Activated CD8-positive, alpha-beta memory T cell treated with anti-CD3 and anti-CD28 coated beads for 4 hours (primary cell): ENCODE results near the gene CKB.

ENCODE experiments used
- DNase-seq, 2 donors: peaks; one replicate each; pipeline ENCODE4 v3.0.0-alpha.2; 2020; ENCODE audit warnings: low read depth in 2 of 2

The CKB gene

DNA sequence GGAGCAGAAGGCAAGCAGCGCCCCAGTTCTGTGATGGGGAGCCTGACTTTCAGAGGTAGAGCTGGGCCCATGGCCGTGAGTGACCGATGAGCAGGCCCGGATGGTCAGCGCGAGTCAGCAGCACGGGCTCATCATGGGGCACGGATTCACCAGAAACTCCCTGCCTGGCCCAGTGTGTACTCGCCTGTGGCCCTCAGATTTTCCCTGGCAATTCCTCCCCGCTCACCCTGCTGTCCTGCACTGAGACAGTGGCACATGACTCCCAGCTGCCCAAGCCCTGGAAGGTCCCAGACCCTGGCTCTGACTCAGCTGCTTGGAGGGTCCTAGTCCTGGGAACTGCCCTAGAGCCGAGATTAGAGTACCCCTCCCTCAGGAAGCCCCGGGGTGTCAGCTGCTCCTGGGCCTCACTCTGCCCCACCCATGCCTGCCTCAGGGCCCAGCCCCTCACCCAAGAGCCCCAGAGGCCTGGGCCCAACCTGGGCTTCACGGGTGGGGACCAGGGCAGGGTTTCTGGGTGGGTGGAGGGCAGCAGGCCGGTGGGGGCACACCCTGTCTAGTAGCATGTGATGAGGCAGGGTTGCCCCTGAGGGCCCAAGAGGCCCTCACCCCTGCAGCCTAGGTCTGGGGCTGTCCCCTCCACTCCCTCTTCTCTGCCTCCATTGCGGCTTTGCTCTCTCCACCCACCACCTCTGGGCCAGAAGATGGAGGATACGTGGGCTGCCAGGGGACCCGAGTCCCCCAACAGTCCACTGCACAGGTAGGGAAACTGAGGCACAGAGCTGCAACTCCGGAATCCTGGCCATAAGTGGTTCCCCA is 14.8 kb upstream of the CKB start:
- DNase-seq, result no peak

DNA sequence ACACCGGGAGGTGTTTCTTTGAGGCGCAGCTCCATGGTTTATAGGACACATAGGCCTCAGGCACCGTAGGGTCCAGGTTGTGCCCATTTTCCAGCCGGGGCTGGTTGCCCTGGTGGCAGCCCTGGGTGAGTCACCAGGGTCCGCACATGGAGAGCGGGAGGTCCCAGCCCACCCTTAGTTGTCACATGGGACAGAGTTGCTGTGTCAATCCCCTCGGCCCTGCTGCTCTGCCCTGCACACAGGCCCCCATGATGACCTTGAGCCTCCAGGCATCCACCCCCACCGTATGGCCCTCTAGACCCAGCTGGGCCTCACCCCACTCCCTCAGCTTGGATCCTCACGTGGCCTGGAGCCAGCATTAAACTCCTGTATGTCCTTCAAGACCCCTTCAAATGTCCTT is 14.1 kb upstream of the CKB start:
- no peak for DNase-seq

DNA sequence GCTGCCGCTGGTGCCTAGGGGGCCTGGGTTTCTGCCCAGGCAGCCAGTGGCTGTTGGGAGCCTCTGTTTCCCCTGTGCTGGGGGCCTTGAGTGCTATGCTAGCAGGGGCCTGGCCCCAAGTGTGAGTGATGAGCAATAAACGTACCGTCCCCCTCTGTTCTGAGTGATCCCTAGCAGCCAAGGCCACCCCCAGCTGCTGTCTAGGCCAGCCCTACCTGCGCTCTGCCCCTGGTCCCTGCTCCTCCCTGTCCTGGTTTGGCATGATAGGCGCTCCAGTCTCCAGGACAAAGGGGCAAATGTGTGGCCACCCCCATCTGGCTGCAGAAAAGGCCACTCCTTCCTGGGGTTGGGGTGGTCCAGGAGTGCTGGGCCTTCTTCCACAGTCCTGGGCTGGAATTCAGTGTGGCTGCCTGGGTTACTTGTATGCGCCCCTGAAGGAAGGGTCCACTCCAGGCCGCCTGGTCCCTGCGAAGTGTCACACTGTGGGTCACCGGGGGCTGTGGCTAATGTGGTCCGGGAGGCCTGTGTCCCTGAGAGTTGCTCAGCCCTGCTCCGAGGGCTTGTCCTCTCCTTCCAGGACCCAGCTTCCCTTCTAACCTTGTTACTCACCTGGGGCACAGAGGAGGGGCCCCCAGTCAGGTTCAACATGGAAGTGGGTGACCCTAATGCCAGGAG is 13.4 kb upstream of the CKB start:
- no peak for DNase-seq

DNA sequence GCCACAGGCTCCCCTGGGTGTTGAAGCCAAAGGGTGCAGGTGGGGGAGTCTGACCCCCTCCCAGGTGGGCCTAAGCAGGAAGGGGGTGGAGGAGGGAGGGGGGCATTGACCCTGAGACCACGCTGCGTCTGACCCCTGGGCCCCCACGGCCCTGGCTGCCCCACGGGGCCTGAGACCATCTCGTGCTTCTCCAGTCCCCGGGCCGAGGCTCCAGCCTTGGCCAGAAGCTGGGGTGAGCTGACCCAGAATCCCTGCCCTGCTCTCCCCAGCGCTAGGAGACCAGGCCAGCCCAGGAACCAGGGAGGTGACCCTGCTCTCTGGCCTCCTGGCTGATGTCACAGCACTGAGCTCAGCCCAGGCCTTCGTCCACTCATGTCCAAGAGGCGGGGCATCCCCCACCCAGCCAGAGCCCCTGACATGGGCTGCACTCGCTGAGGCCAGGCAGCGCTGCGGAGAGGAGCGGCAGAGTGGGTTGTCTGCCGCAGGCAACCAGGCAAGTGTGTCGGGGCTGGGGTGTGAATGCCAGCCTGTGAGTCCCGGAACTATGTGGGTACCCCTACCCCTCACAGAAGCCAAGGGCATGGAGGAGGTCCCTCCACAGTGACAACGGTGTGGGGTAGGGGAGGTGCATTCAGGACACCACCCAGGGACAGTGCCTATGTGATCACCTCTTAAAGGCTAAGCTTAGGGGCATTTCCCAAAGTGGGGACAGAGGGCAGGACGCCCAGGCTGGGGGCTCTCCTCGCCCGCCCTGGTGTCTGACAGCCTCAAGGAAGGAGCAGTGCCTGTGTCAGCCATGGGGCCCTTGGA is 12.7 kb upstream of the CKB start:
- DNase-seq, result no peak

DNA sequence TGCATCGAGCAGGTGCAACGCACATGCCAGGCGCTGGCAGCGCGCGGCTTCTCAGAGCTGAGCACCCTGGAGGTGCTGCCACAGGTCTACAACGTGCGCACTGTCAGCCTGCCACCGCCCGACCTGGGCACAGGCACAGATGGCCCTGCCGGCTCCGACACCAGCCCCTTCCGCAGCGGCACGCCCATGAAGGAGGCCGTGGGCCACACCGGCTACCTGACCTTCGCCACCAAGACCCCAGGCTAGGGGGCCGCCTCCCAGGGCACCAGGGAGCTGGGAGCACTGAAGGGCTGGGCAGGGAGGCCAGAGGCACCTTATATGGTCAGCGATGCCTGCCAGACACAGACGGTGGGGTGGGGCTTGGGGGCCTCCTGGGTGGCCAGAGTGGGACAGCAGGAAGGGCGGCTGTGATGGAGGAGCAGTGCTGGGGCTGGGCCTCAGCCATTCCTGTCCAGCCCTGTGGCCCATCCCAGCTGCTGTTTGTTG is 12.0 kb upstream of the CKB start:
- DNase-seq, result no peak

DNA sequence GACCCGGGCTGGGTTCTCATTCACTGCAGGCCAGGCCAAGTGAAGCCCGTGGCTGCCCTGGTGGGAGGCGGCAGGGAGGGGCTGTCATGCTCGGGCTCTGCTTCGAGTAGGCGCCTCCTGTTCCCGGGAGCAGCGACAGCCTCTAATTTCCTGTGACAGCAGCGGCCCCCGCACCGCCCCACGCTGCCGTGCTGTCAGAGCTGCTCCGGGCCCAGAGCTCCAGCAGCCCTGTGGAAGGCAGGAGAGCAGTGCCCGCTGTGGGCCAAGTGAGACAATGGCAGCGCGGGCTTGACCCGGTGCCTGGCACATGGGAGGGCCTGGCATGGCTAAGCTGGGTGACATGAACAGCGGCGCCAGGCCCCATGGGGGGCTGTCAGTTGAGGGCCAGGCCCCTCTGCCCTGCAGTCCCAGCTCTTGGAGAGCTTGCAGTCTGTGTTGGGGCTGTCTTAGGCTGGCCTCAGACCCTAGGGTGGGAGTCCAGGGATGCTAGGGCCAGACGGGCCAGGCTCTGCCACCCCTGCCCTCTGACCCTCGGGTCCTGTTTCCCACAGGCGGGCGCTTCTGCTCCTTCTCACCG is 11.5 kb upstream of the CKB start:
- no peak for DNase-seq

DNA sequence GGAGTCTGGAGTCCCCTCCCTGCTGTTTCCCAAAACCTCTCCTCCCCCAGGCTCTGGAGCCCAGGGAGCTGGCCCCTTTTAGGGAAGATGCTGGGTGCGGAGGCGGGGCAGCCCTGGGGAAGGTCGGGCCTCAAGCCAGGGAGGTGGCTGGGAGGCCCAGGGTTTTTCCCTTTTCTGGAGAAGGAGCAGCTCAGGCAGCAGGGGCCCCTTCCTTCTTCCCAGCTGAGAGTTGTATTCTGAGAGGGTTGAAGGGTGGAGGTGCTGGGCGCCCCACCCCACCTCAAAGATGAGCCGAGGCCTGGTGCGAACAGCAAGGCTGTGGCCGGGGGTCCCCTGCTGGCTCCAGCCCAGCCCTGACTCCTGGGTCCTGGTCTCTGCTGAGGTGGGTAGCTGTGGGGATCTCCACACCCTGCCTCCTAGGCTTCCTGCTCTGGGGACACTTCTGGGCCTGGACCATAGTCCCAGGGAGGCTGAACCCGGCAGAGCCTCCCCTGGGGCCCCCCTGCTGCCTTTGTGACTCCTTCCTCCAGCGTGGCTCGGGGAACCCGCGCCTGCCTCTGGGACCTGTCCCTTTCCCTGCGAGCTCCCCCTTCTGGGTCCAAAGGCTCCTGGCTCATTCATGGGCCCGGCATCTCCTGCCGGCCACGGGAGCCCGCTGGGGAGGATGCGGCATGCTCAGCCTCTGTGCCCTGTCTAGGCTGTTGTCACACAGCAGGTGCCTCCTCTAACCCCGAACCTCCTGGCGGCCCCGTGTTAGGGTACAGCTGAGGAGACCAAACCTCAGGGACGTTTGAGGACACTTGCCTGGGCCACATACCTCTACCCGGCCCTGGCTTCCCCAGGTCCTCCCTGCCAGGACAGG is 10.7 kb upstream of the CKB start:
- DNase-seq, result no peak

DNA sequence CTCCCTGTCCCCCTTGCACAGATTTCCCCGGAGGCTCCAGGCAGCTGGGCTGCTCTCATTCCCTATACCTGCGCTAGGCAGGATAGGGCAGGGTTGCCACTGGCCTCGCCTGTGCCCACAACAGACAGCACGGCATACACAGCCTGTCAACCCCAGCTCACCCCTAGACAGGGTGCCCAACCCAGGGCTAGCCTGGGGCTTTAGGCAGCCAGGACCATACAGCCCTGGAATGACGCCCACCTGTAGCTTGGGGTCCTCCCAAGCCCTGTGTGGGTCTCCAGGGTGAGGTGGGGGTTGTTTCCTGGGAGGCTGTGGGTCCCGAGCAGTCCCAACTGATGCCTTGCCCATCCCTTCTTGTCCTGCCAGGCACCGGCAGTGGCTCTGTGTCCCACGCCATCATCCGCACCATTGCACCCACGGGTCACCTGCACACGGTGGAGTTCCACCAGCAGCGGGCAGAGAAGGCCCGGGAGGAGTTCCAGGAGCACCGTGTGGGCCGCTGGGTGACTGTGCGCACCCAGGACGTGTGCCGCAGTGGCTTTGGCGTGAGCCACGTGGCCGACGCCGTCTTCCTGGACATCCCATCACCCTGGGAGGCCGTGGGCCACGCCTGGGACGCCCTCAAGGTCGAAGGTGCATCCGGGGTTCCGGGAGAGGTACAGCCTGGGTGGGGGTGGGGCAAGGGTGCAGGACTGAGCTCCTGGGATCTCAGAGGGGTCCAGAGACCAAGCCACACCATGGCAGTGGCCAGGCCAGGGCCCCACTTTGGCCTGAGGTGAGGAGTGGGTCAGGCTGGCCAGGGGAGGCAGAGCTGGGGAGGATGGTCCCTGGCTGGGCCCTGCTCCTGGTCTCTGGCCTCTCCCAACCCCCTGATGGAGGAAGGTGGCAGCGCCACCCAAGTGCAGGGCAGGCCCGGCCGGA is 9.8 kb upstream of the CKB start:
- no peak for DNase-seq

DNA sequence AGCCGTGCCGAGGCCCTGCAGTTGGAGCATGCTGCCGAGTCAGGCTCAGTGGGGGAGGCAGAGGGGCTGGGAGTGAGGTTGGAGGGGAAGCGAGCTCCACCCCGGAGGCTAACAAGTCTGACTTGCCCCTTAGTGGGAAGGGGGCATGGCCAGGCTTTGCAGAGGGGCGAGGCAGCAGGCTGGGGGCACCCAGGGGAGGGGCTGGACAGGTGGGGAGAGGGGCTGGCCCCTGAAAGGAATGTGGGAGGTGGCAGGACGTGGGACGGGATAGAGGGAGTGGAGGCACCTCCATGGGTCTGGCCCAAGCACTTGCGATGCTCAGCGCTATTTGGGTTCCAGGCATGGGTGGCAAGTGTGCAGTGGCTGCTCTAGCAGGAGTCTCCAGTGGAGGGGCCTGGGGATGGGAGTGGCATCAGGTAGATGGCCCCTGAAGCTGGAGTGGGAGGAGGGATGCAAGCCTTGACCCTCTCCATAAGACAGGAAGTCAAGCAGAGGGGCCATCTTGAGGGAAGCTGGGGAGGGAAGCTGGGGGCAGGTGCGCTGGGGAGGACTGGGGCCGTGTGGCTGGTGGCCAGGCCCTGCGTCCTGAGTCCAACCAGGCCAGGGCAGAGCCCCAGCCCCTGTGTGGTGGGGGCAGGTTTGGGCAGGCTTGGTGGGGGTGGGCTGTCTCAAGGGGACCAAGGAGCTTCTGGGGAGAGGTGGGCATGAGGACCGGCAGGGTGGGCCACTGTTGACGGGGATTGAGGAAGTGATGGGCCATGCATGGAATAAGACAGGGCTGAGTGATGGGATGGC is 9.0 kb upstream of the CKB start:
- no peak for DNase-seq

DNA sequence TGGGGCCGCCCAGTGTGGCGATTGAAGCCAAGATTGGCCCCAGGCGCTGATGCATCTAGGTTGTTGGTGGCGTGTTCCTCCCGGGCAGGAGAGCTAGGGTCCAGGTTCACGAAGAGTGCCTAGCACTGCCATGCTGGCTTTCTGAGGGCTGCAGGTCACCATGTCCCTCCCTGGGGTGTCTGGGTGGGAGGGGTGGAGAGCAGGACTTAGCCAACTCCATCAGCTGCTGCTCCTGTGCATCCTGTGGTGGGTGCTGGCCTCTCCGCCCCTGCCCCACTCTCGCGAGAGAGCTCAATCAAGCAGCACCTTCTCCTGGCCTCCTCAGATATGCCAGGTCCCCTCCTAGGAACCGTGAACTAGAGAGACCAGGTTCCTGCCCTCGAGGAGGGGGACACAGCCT is 8.2 kb upstream of the CKB start:
- no peak for DNase-seq

DNA sequence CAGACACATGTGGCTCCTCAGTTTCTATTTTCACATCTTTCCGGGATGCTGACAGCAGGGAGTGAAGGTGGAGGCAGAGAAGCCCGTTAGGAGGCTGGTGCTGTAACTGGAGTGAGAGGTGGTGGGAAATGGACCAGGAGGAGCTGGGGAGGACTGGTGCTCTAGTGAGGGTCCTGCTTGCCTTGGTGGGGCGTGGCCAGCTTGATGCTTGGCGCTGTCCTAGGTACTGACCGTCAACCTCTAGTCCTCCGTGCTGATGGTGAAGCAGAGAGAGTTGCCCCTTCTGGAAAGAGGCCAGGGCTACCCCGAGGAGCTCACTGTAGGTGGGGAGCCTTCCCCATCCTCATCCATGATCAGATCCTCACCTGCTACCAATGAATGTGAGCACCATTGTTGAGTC is 7.8 kb upstream of the CKB start:
- no peak for DNase-seq

DNA sequence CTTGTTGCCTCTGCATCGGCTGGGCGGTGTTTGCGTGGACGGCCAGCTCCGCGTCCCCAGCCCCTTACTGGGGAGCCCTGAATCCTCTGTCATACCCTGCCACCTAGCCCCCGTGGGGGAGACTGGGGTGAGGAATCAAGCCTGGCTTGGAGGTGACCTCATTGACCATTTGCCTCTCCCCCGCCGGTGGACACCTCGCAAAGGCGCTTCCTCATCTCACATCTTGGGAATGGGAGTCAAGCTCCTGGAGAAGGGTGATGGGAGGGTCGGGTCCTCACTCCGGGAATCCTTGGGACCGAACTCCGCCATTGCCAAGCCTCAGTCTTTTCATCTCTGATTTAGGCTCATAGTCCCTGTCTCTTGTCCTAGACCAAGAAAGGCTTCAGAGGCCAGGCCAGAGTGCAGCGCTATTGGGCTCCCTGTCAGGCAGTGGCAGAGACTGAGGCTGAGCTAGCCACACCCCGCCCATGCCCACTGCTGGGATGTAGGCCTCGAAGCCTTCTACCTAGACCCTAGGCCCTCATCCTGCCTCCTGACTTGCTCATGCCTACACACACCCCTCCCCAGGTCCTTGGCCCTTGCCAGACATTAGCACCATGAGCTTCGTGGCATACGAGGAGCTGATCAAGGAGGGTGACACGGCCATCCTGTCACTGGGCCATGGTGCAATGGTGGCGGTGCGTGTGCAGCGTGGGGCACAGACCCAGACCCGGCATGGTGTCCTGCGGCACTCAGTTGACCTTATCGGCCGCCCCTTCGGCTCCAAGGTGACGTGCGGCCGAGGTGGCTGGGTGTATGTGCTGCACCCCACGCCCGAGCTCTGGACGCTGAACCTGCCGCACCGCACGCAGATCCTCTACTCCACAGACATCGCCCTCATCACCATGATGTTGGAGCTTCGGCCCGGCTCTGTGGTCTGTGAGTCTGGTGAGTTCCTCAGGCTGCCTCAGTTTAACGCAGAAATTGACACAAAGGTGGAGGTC is 7.0 kb upstream of the CKB start:
- no peak for DNase-seq

DNA sequence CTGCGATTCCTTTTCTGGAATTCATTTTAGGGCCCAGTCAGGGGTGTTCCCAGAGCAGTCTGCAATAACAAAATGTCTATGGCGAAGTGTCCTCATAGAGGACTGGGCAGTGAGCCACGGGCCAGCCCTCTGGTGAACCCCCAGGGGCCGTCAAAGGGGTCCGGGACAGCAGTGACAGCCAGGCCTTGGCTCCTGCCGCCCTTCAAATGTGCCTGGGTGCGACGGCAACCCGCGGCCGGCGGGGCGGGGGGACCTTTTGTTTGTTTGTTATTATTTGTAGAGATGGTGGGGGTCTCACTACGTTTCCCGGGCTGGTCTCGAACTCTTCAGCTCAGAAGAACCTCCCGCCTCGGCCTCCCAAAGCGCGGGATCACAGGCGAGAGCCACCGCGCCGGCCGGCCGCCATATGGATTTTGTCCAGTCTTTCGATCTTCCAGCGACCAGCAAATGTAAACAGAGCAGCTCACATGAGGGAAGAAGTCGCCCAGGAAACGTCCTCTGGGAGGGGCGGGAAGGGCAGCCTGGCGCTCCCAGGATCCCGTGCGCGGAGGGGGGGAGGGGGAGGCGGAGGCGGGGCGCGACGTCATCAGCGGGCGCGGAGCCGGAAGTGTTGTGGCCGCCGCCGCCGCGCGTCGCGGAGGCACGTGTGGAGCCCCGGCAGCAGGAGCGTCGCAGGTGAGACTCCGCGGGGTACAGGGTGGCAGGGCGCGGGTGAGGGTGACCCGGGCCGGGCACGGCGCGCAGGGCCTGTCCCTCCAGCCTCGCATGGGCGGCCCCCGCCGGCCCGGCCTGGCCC is 6.2 kb upstream of the CKB start, which contains the start of gene TRMT61A:
TRMT61A (plus strand) TSS at position 610 of the 796 bp plus-strand sequence. CDS start 783 bp downstream, outside the sequence.
- peak; percentile 61 to 63 for DNase-seq

DNA sequence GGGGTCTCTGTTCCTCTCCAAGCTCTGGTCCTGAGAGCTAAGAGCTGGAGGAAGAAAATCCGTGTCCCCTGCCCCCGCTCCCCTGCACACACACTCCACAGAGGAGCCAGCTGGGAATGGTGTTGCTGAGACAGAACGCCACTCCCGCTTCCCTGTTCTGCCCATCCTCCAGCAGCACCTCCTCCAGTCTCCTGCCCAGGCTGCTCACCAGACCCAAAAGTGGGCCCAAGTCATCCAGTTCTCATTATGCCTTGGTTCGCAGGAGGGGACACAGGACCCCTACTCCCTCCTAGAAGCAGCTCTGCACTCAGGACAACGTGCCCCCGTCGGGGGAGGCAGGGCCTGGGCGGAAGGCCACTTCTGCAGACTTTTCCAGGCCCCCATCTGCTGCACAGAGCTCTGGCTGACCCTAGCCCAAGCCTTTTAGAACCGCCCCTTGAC is 5.5 kb upstream of the CKB start:
- DNase-seq, result no peak

DNA sequence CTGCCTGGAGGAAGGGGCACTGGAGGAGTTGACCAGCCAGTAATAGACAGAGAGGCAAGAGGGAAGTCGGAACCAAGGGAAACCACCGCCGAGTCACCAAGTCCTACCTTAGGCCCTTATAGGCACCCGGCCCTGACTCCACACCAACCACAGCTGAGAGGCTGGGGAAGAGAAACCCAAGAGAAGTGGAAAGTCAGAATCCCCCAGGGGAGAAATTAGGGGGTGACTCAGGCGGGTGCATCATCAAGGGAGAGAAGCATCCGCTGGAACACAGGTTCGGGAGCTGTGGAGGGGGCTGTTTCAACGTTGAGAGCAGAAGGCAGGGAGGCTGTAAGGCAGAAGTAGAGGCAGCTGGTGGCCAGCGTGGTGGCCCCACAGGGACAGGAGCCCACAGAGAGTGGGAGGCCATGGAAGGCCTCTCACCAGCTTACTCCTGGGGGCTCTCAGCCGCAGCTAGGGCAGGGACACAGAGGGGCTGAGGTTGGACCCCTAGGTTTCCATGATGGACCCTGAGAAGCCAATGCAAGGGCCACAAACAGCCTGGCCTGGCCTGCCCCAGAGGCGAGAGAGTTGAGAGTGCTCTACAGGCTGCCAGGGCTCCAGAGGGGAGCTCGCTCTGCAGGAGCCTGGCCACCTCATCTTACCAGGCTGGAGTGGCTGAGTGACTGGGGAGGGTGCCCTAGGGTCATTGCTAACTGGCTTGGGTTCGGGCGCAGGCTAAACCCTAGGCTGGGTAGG is 4.9 kb upstream of the CKB start:
- DNase-seq, result no peak

DNA sequence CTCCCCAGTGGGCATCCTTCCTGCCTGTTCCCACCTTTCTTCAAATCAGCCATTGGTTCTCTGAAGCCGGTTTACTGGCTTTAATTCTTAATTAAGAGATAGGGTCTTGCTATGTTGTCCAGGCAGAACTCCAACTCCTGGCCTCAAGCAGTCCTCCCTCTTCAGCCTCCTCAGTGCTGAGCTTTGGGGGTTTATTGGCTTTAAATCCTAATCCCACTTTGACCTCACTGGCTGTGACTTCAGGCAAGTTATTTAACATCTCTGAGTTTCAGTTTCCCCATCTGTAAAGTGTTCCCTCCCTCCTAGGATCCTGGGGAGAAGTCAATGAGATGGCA is 4.3 kb upstream of the CKB start:
- no peak for DNase-seq
